Calu3 (cell line): ENCODE data around the gene NKD1. TPM values are rescaled to one million over a fixed set of nuclear protein-coding genes. Genes with fewer than 3 reads are reported as not detected.

ENCODE experiments used
- BruUV-seq: library from RNA; stranded (reverse); fragments of 400-500 nt; replicated peaks from 2 replicates; lab custom pipeline; 2021; lab: Mats Ljungman, UMichigan
- CTCF ChIA-PET: fragments of 300-600 bp; sonication (Branson Sonifier 250); formaldehyde crosslinking; loops from one replicate; lab custom pipeline; 2022; ENCODE audit warnings: antibody characterized with exemption; lab: Charles Lee
- DNase-seq: peaks from one replicate; pipeline ENCODE4 v3.0.0; 2022
- H3K27ac Mint-ChIP-seq: one replicate; pipeline ENCODE4 v1.8.0; 2022; ENCODE audit warnings: mixed read lengths; ENCODE audit not compliant: unreplicated experiment
- H3K27me3 Mint-ChIP-seq: one replicate; pipeline ENCODE4 v1.8.0; 2022; ENCODE audit warnings: mixed read lengths; ENCODE audit not compliant: unreplicated experiment
- H3K36me3 Mint-ChIP-seq: one replicate; pipeline ENCODE4 v1.8.0; 2022; ENCODE audit warnings: mild to moderate bottlenecking, moderate library complexity, mixed read lengths; ENCODE audit not compliant: insufficient read depth, unreplicated experiment
- H3K4me1 Mint-ChIP-seq: one replicate; pipeline ENCODE4 v1.8.0; 2022; ENCODE audit warnings: mild to moderate bottlenecking, low read depth, mixed read lengths; ENCODE audit not compliant: unreplicated experiment
- H3K4me3 Mint-ChIP-seq: one replicate; pipeline ENCODE4 v1.8.0; 2022; ENCODE audit warnings: mild to moderate bottlenecking, low read depth, moderate library complexity, mixed read lengths; ENCODE audit not compliant: unreplicated experiment
- H3K9me3 Mint-ChIP-seq: one replicate; pipeline ENCODE4 v1.8.0; 2022; ENCODE audit warnings: low read depth, mixed read lengths; ENCODE audit not compliant: unreplicated experiment
- CTCF ChIP-seq: fragments of 200-600 bp; IDR thresholded peaks from one replicate; pipeline ENCODE4 v1.8.0; 2022; ENCODE audit warnings: antibody characterized with exemption; ENCODE audit not compliant: unreplicated experiment
- intact Hi-C: fragments of 100-400 bp; cut with micrococcal nuclease; formaldehyde crosslinking; loops from one replicate; pipeline ENCODE4 v1.10.0; 2022; ENCODE audit not compliant: unreplicated experiment
- total RNA-seq: library from RNA; stranded (reverse); gene quantifications from 2 replicates; pipeline ENCODE4 v1.2.3, GENCODE V29; 2022

The NKD1 gene
- total RNA-seq, 1 experiment from 2014 or later, result 0.31 TPM

- H3K9me3 Mint-ChIP-seq, result peaks cover 5% of the 10 kb centered on the region
- BruUV-seq, result no TSS peak
- H3K27me3 Mint-ChIP-seq, result peaks cover 87% of the 10 kb centered on the region
- CTCF ChIA-PET, result no interaction called here
- intact Hi-C loops, result no loop called here
- no peak overlapping the region for H3K27ac Mint-ChIP-seq
- DNase-seq, result no peak
- no peak overlapping the region for H3K4me3 Mint-ChIP-seq
- H3K36me3 Mint-ChIP-seq, result no peaks in the 10 kb centered on the region
- H3K4me1 Mint-ChIP-seq, result no peaks in the 10 kb centered on the region
- no peak for TF ChIP-seq CTCF
Observed at GRCh38 chr16:50529334-50529733, 18.9 kb upstream of the NKD1 start.

DNA sequence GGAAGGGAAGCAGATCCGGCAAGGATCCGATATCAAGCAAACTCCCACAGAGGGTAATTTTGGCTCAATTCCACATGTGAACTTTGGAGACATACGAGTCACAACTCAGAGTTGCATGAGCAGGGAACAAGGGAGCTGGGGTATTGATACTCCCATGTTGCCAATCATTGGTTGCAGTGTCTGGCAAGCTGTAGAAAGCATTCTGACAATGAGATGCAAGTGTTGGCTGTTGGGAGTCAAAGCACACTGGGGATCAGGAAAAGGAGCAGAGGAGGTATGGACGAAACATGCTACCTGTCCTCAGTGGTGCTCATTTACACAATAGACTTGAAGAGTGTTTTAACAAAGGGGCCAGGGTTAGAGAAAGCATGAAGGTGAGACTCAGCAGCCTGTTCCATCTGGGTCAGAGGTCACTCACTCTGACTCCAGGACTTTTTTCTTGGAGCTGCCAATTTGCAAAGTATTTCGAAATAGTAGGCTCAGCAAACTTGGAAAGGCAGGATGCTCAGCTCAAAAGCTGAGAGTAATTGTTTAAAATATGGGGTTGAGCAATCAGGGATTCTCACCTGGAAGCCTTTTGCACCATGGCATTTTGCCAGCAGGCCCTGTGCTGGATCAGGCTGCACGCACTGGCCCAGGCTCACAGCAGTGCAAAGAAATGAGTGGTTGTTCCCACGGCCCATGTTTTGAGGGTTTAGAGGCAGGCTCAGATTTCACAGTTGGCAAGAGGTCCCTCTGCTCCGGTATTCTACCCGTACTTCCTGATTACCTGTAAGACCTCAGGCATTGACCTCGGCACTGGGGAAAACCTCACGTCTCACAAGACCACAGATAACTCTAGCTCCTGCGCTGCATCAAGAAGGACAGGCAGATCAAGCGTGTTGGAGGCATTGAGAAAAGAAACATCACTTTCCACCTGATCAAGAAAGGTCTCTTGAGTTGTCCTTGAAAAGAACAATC, 17.6 kb upstream of the NKD1 start:
- Mint-ChIP-seq H3K27me3 (peaks cover 89% of the 10 kb centered on the region), H3K9me3 (peaks cover 5% of the 10 kb centered on the region), H3K27ac (no peak overlapping the region), H3K4me3 (no peak overlapping the region), H3K36me3 (no peaks in the 10 kb centered on the region), H3K4me1 (no peaks in the 10 kb centered on the region)
- intact Hi-C loops, result no loop called here
- peak; percentile 21 for DNase-seq
- no TSS peak for BruUV-seq
- no peak for TF ChIP-seq CTCF
- CTCF ChIA-PET, result no interaction called here

GRCh38 chr16:50531359-50531758, 16.8 kb upstream of the NKD1 start:
- no peak for TF ChIP-seq CTCF
- BruUV-seq, result no TSS peak
- Mint-ChIP-seq H3K9me3 (peaks cover 5% of the 10 kb centered on the region), H3K27me3 (peaks cover 89% of the 10 kb centered on the region), H3K4me1 (no peaks in the 10 kb centered on the region), H3K36me3 (no peaks in the 10 kb centered on the region), H3K4me3 (no peak overlapping the region), H3K27ac (no peak overlapping the region)
- intact Hi-C loops, result no loop called here
- no peak for DNase-seq
- CTCF ChIA-PET, result no interaction called here

GRCh38 chr16:50531901-50532300, 16.3 kb upstream of the NKD1 start:
- no peaks in the 10 kb centered on the region for H3K36me3 Mint-ChIP-seq
- CTCF ChIA-PET, result no interaction called here
- peaks cover 85% of the 10 kb centered on the region for H3K27me3 Mint-ChIP-seq
- no peak for TF ChIP-seq CTCF
- H3K9me3 Mint-ChIP-seq, result peaks cover 5% of the 10 kb centered on the region
- BruUV-seq, result no TSS peak
- no peak for DNase-seq
- H3K4me3 Mint-ChIP-seq, result no peak overlapping the region
- no peak overlapping the region for H3K27ac Mint-ChIP-seq
- intact Hi-C loops, result no loop called here
- H3K4me1 Mint-ChIP-seq, result no peaks in the 10 kb centered on the region
